ENCODE data around the gene PODNL1.

DNA sequence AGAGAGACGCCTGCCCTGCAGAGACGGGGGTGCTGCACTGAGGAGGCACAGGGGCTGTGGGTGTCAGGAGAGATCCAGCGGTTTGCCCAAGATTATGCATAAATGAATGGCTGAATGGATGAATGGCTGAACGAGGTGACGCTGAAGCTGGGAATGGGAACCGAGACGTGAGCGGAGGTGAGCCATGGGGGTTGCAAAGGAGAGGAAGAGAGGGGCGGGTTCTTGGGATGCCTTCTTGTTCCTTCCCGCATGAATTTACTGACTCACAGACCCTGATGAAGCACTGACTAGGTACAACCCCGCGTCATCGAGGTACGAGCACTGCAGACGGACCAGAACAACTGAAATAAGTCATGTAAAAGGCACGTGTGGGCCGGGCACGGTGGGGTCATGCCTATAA, 30.8 kb upstream of the PODNL1 start:
- no peak for TF ChIP-seq POLR2AphosphoS5 (IDR thresholded peaks at IDR 0.05; ENCODE audit: low read depth, low read length)
- TF ChIP-seq POLR2A (IDR thresholded peaks at IDR 0.05; ENCODE audit: low read depth, low read length), result no peak
- no peak for TF ChIP-seq TAF1 (IDR thresholded peaks at IDR 0.05; ENCODE audit: low read depth, low read length)
- TF ChIP-seq PAX5 (IDR thresholded peaks at IDR 0.05; ENCODE audit: insufficient read depth, low read length, severe bottlenecking), result no peak
- no peak for TF ChIP-seq SPI1 (IDR thresholded peaks at IDR 0.05; ENCODE audit: low read depth, low read length)

Measured in GM12891 (cell line).